Upper lobe of left lung (tissue), 4 donors: ENCODE results near the gene ABHD15.

Experiments
- CTCF ChIP-seq, 6 experiments: fragments of 450-650 bp in 4 of 6; fragments of 200-600 bp in 2 of 6; sonication (generic) in 2 of 6; IDR thresholded peaks; one replicate each; pipeline ENCODE4 v1.5.1; 2016 to 2019; ENCODE audit warnings: antibody characterized with exemption in 6 of 6
- EP300 ChIP-seq, 4 donors: sonication (generic); formaldehyde crosslinking; IDR thresholded peaks; one replicate each; pipeline ENCODE4 v1.5.1; 2017; ENCODE audit warnings: antibody characterized with exemption in 4 of 4, control low read depth in 2 of 4
- POLR2A ChIP-seq, 4 donors: fragments of 450-650 bp; IDR thresholded peaks; one replicate each; pipeline ENCODE4 v1.5.1; 2016 to 2017; ENCODE audit warnings: antibody characterized with exemption in 4 of 4, mild to moderate bottlenecking in 2 of 4
- POLR2AphosphoS5 ChIP-seq, 2 donors: sonication (generic); formaldehyde crosslinking; IDR thresholded peaks; one replicate each; pipeline ENCODE4 v1.5.1; 2017; ENCODE audit warnings: antibody characterized with exemption in 2 of 2

- no peak for TF ChIP-seq CTCF (IDR thresholded peaks at IDR 0.05)
- no peak for TF ChIP-seq POLR2A (IDR thresholded peaks at IDR 0.05)
- TF ChIP-seq POLR2AphosphoS5 (IDR thresholded peaks at IDR 0.05) = no peak
- no peak for TF ChIP-seq EP300 (IDR thresholded peaks at IDR 0.05)
Observed at GRCh38 chr17:29546085-29546484, 20.8 kb downstream of the ABHD15 start.
